ENCODE results near the gene PPDPF.

- no peak for TF ChIP-seq CTCF (conservative IDR thresholded peaks at IDR 0.05 in 1 of 2, IDR thresholded peaks at IDR 0.05 in 1 of 2; ENCODE audit: low read depth in 1 of 2, low read length in 2 of 2)
- TF ChIP-seq EZH2 (IDR thresholded peaks at IDR 0.05; ENCODE audit: low read length, missing control alignments), result no peak
These were observed 35.3 kb downstream of the PPDPF start for GRCh38 chr20:63555661-63556381.
